Activated T-helper 2 cell treated with anti-CD3 and anti-CD28 coated beads, Interferon-gamma antibody, Interleukin-2, Interleukin-4, amounts not matched to agents 10 μg/mL and 5 μg/mL and 100 μg/mL, durations not matched to agents 14 hours and 24 hours and 36 hours (primary cell): ENCODE measurements around the gene CDC42SE2. TPM values are rescaled to one million over a fixed set of nuclear protein-coding genes. Genes with fewer than 3 reads are reported as not detected.
"Not testable (repeated sequence)": the region's sequence is repeated elsewhere in the genome, so short reads cannot be mapped to it uniquely, and the experiment has no call there.

ENCODE experiments used
- DNase-seq: peaks from one replicate; pipeline ENCODE4 v3.0.0; 2021; ENCODE audit warnings: low spot score
- H3K27ac Mint-ChIP-seq: one replicate; pipeline ENCODE4 v1.8.0; 2021; ENCODE audit warnings: mixed read lengths
- H3K27me3 Mint-ChIP-seq: one replicate; pipeline ENCODE4 v1.8.0; 2021; ENCODE audit warnings: low read depth, mixed read lengths
- H3K36me3 Mint-ChIP-seq: one replicate; pipeline ENCODE4 v1.8.0; 2021; ENCODE audit warnings: low read depth, mixed read lengths
- H3K4me1 Mint-ChIP-seq: one replicate; pipeline ENCODE4 v1.8.0; 2021; ENCODE audit warnings: low read depth, mixed read lengths
- H3K4me3 Mint-ChIP-seq: one replicate; pipeline ENCODE4 v1.8.0; 2021; ENCODE audit warnings: low read depth, mild to moderate bottlenecking, moderate library complexity, mixed read lengths
- H3K9me3 Mint-ChIP-seq: one replicate; pipeline ENCODE4 v1.8.0; 2021; ENCODE audit warnings: mixed read lengths
- intact Hi-C: fragments of 100-400 bp; cut with micrococcal nuclease; formaldehyde crosslinking; loops from one replicate; pipeline ENCODE4 v1.15.1; 2023
- total RNA-seq: library from RNA; stranded (reverse); gene quantifications from 2 replicates; pipeline ENCODE4 v1.2.3, GENCODE V29; 2022

Gene CDC42SE2
- total RNA-seq, 1 donor from 2014 or later: 89.5 TPM

- H3K4me3 Mint-ChIP-seq: no peak overlapping the region
- no peaks in the 10 kb centered on the region for H3K27me3 Mint-ChIP-seq
- H3K9me3 Mint-ChIP-seq: peaks cover 20% of the 10 kb centered on the region
- peaks cover 88% of the 10 kb centered on the region for H3K36me3 Mint-ChIP-seq
- intact Hi-C loops: no loop called here
- DNase-seq: no peak
- H3K27ac Mint-ChIP-seq: peak overlapping the region; percentile 46
- peaks cover 48% of the 10 kb centered on the region for H3K4me1 Mint-ChIP-seq
Observed at GRCh38 chr5:131338051-131338453, 74.2 kb downstream of the CDC42SE2 start.

GRCh38 chr5:131344288-131344687 lies 80.4 kb downstream of the CDC42SE2 start:
- intact Hi-C loops: loop anchor here (5.0 kb wide), 1 partner anchor 47 kb away; no protein-coding TSS in a partner anchor
- not testable (repeated sequence) for H3K27me3 Mint-ChIP-seq, H3K4me3 Mint-ChIP-seq, DNase-seq
- H3K9me3 Mint-ChIP-seq: peaks cover 43% of the 10 kb centered on the region
- peak overlapping the region; percentile 53 for H3K27ac Mint-ChIP-seq
- H3K36me3 Mint-ChIP-seq: peaks cover 90% of the 10 kb centered on the region
- peaks cover 44% of the 10 kb centered on the region for H3K4me1 Mint-ChIP-seq

- peaks cover 43% of the 10 kb centered on the region for H3K9me3 Mint-ChIP-seq
- H3K27me3 Mint-ChIP-seq, H3K4me3 Mint-ChIP-seq, DNase-seq, intact Hi-C loops: not testable (repeated sequence)
- H3K4me1 Mint-ChIP-seq: peaks cover 41% of the 10 kb centered on the region
- peaks cover 77% of the 10 kb centered on the region for H3K36me3 Mint-ChIP-seq
- H3K27ac Mint-ChIP-seq: peak overlapping the region; percentile 33
Observed at GRCh38 chr5:131346204-131346603, 82.4 kb downstream of the CDC42SE2 start.

GRCh38 chr5:131353991-131354390 lies 90.1 kb downstream of the CDC42SE2 start:
- Mint-ChIP-seq H3K4me1 (peaks cover 39% of the 10 kb centered on the region), H3K9me3 (no peaks in the 10 kb centered on the region), H3K4me3 (no peak overlapping the region), H3K27ac (no peak overlapping the region), H3K27me3 (no peaks in the 10 kb centered on the region), H3K36me3 (peaks cover 22% of the 10 kb centered on the region)
- intact Hi-C loops: no loop called here
- no peak for DNase-seq

GRCh38 chr5:131355971-131356528 lies 92.2 kb downstream of the CDC42SE2 start:
- no peak for DNase-seq
- Mint-ChIP-seq H3K27me3 (no peaks in the 10 kb centered on the region), H3K4me1 (peaks cover 44% of the 10 kb centered on the region), H3K27ac (peak overlapping the region; percentile 77), H3K9me3 (no peaks in the 10 kb centered on the region), H3K4me3 (no peak overlapping the region), H3K36me3 (peaks cover 34% of the 10 kb centered on the region)
- intact Hi-C loops: loop anchor here (2.0 to 5.0 kb wide), 2 partner anchors 36 to 75 kb away; no protein-coding TSS in a partner anchor

GRCh38 chr5:131356619-131357018 lies 92.8 kb downstream of the CDC42SE2 start:
- Mint-ChIP-seq H3K4me3 (no peak overlapping the region), H3K27ac (peak overlapping the region; percentile 52), H3K9me3 (no peaks in the 10 kb centered on the region), H3K36me3 (peaks cover 39% of the 10 kb centered on the region), H3K27me3 (no peaks in the 10 kb centered on the region), H3K4me1 (peaks cover 44% of the 10 kb centered on the region)
- no peak for DNase-seq
- intact Hi-C loops: loop anchor here (1.0 to 5.0 kb wide), 4 partner anchors 34 to 192 kb away; no protein-coding TSS in a partner anchor

GRCh38 chr5:131357739-131358561 lies 94.1 kb downstream of the CDC42SE2 start:
- Mint-ChIP-seq H3K9me3 (no peaks in the 10 kb centered on the region), H3K36me3 (peaks cover 42% of the 10 kb centered on the region), H3K4me1 (peaks cover 48% of the 10 kb centered on the region), H3K4me3 (peak overlapping the region; percentile 41), H3K27ac (peak overlapping the region; percentile 90), H3K27me3 (no peaks in the 10 kb centered on the region)
- no peak for DNase-seq
- intact Hi-C loops: loop anchor here (1.0 to 5.0 kb wide), 6 partner anchors 9 to 194 kb away; no protein-coding TSS in a partner anchor

- H3K9me3 Mint-ChIP-seq: no peaks in the 10 kb centered on the region
- intact Hi-C loops: no loop called here
- no peak overlapping the region for H3K4me3 Mint-ChIP-seq
- no peaks in the 10 kb centered on the region for H3K27me3 Mint-ChIP-seq
- no peak for DNase-seq
- H3K4me1 Mint-ChIP-seq: peaks cover 46% of the 10 kb centered on the region
- H3K36me3 Mint-ChIP-seq: peaks cover 65% of the 10 kb centered on the region
- peak overlapping the region; percentile 50 for H3K27ac Mint-ChIP-seq
Observed at GRCh38 chr5:131361677-131362315, 97.9 kb downstream of the CDC42SE2 start.

GRCh38 chr5:131363811-131364506 lies 100.1 kb downstream of the CDC42SE2 start:
- peak overlapping the region; percentile 78 for H3K27ac Mint-ChIP-seq
- H3K4me3 Mint-ChIP-seq: no peak overlapping the region
- no peaks in the 10 kb centered on the region for H3K27me3 Mint-ChIP-seq
- peaks cover 12% of the 10 kb centered on the region for H3K9me3 Mint-ChIP-seq
- H3K36me3 Mint-ChIP-seq: peaks cover 71% of the 10 kb centered on the region
- intact Hi-C loops: no loop called here
- H3K4me1 Mint-ChIP-seq: peaks cover 43% of the 10 kb centered on the region
- no peak for DNase-seq

- Mint-ChIP-seq H3K9me3 (peaks cover 12% of the 10 kb centered on the region), H3K27me3 (no peaks in the 10 kb centered on the region), H3K4me1 (peaks cover 44% of the 10 kb centered on the region), H3K27ac (peak overlapping the region; percentile 78), H3K4me3 (peak overlapping the region; percentile 6), H3K36me3 (peaks cover 72% of the 10 kb centered on the region)
- intact Hi-C loops: no loop called here
- DNase-seq: no peak
Observed at GRCh38 chr5:131364507-131365050, 100.7 kb downstream of the CDC42SE2 start.

- Mint-ChIP-seq H3K4me3 (no peak overlapping the region), H3K27ac (peak overlapping the region; percentile 73), H3K27me3 (no peaks in the 10 kb centered on the region), H3K9me3 (peaks cover 12% of the 10 kb centered on the region), H3K36me3 (peaks cover 71% of the 10 kb centered on the region), H3K4me1 (peaks cover 57% of the 10 kb centered on the region)
- intact Hi-C loops: no loop called here
- no peak for DNase-seq
Observed at GRCh38 chr5:131366428-131366827, 102.6 kb downstream of the CDC42SE2 start.

- no peak for DNase-seq
- H3K27me3 Mint-ChIP-seq: no peaks in the 10 kb centered on the region
- H3K4me1 Mint-ChIP-seq: peaks cover 59% of the 10 kb centered on the region
- H3K36me3 Mint-ChIP-seq: peaks cover 70% of the 10 kb centered on the region
- peak overlapping the region; percentile 6 for H3K4me3 Mint-ChIP-seq
- H3K27ac Mint-ChIP-seq: peak overlapping the region; percentile 77
- intact Hi-C loops: loop anchor here (1.0 kb wide), 1 partner anchor 9 kb away; no protein-coding TSS in a partner anchor
- H3K9me3 Mint-ChIP-seq: peaks cover 12% of the 10 kb centered on the region
Observed at GRCh38 chr5:131367219-131367860, 103.5 kb downstream of the CDC42SE2 start.
